Coronary artery (tissue), 2 donors: Measurements from ENCODE around the gene BTBD1.
"Not testable (repeated sequence)": the region's sequence is repeated elsewhere in the genome, so short reads cannot be mapped to it uniquely, and the experiment has no call there.

ENCODE experiments used
- DNase-seq: peaks from one replicate; pipeline ENCODE4 v3.0.0-alpha.2; 2017; ENCODE audit warnings: low spot score
- H3K27ac ChIP-seq, 2 donors: fragments of 200-600 bp; sonication (generic); one replicate each; pipeline ENCODE4 v1.5.1; 2016 to 2019
- H3K4me3 ChIP-seq: fragments of 200-600 bp; sonication (generic); 2 replicates; pipeline ENCODE4 v1.5.1; 2016; ENCODE audit warnings: mild to moderate bottlenecking, moderate library complexity
- TF ChIP-seq, protein P1 (sequence below): fragments of 200-600 bp; sonication (generic); IDR thresholded peaks from one replicate; pipeline ENCODE4 v1.5.1; 2019; ENCODE audit warnings: antibody characterized with exemption

BTBD1 gene

DNA sequence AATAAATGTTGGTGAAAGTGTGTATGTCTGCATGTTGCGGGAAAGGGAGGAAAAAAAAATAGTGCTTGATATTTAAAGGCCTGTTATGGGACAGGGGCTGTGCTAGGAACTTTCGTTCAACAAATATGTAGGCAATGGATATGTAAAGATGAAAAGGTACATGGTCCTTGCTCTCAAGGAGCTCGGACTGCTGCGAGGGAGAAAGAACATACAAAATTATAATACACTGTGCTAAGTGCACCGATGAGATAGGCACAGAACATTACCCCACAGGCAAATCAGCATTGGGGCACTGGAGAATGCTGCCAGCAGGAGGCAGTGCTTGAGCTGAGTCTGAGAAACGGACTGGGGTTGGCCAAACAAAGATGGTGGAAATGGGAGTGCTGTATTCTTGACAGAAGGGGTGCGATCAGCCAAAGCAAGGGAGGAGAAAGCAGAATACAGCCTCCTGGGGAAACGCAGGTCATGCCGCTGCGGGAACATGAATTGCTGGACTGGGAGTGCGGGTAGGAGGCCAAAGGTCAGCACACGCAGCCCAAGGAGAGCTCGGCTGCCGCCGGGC is 56.3 kb downstream of the BTBD1 start:
- peak; percentile 74 for DNase-seq
- peak overlapping the region; percentile 85 for H3K4me3 ChIP-seq
- TF ChIP-seq, protein P1, sequence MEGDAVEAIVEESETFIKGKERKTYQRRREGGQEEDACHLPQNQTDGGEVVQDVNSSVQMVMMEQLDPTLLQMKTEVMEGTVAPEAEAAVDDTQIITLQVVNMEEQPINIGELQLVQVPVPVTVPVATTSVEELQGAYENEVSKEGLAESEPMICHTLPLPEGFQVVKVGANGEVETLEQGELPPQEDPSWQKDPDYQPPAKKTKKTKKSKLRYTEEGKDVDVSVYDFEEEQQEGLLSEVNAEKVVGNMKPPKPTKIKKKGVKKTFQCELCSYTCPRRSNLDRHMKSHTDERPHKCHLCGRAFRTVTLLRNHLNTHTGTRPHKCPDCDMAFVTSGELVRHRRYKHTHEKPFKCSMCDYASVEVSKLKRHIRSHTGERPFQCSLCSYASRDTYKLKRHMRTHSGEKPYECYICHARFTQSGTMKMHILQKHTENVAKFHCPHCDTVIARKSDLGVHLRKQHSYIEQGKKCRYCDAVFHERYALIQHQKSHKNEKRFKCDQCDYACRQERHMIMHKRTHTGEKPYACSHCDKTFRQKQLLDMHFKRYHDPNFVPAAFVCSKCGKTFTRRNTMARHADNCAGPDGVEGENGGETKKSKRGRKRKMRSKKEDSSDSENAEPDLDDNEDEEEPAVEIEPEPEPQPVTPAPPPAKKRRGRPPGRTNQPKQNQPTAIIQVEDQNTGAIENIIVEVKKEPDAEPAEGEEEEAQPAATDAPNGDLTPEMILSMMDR = peak; percentile 31
- peak overlapping the region; percentile 65 to 87 for H3K27ac ChIP-seq

DNA sequence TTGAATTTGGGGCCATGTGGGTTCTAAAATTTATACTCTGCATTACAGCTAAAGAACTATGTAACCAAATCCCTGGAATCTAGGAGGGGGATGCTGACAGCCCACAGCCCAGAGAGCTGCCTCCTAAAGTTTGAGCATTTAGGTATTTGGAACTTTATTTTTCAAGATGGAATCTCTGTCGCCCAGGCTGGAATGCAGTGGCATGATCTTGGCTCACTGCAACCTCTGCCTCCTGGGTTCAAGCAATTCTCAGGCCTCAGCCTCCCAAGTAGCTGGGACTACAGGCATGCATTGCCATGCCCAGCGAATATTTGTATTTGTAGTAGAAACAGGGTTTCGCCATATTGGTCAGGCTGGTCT is 66.4 kb downstream of the BTBD1 start:
- H3K27ac ChIP-seq, H3K4me3 ChIP-seq, DNase-seq: not testable (repeated sequence)

- DNase-seq = no peak
- peak overlapping the region; percentile 6 to 14 for H3K27ac ChIP-seq
- TF ChIP-seq, protein P1 = peak; percentile 40
- peak overlapping the region; percentile 52 for H3K4me3 ChIP-seq
Measured at GRCh38 chr15:82999905-83000671, 67.0 kb downstream of the BTBD1 start.

GRCh38 chr15:82999426-82999825 is 67.6 kb downstream of the BTBD1 start:
- no peak for DNase-seq
- Histone ChIP-seq H3K4me3 (no peak overlapping the region), H3K27ac (no peak overlapping the region)
- TF ChIP-seq, protein P1 = no peak

- TF ChIP-seq, protein P1 = no peak
- Histone ChIP-seq H3K4me3 (no peak overlapping the region), H3K27ac (no peak overlapping the region)
- no peak for DNase-seq
Measured at GRCh38 chr15:82995938-82996337, 71.1 kb downstream of the BTBD1 start.

GRCh38 chr15:82995076-82995475 is 72.0 kb downstream of the BTBD1 start:
- TF ChIP-seq, protein P1 = no peak
- no peak for DNase-seq
- Histone ChIP-seq H3K27ac (no peak overlapping the region), H3K4me3 (no peak overlapping the region)

DNA sequence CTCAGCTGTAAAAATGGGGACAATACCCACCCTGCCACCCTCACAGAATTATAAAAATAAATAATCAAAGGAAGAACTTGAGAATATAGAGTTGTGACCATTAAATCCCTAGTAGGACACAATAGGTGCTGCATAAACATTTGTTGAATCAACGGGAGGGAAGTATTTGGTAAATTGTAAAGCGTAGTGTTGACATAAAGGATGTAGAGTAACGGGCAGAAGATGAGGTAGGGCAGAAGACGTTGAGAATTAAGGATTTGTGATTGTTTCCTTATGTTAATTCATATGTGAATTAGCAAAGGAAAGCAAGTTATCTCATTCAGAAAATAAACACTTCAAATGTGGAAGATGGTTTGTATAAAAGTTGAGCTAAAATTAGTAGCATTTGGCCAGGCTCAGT is 73.9 kb downstream of the BTBD1 start:
- TF ChIP-seq, protein P1 = no peak
- Histone ChIP-seq H3K27ac (no peak overlapping the region), H3K4me3 (no peak overlapping the region)
- DNase-seq = no peak
